GM19240 (cell line): Measurements from ENCODE around the gene FUT9.
"Not testable (repeated sequence)": the region's sequence is repeated elsewhere in the genome, so short reads cannot be mapped to it uniquely, and the experiment has no call there.

Experiments
- DNase-seq: peaks from one replicate; pipeline ENCODE4 v3.0.0; 2011; ENCODE audit warnings: low spot score; ENCODE audit not compliant: insufficient read length

Gene FUT9

GRCh38 chr6:96184798-96185197 lies 169.0 kb downstream of the FUT9 start:
- DNase-seq, result no peak

- DNase-seq, result no peak
Observed at GRCh38 chr6:96186094-96186493, 170.3 kb downstream of the FUT9 start.

- DNase-seq, result no peak
Observed at GRCh38 chr6:96186516-96187195, 170.9 kb downstream of the FUT9 start.

- DNase-seq, result no peak
Observed at GRCh38 chr6:96194675-96195074, 178.9 kb downstream of the FUT9 start.

- DNase-seq, result no peak
Observed at GRCh38 chr6:96195272-96195671, 179.5 kb downstream of the FUT9 start.

- no peak for DNase-seq
Observed at GRCh38 chr6:96196633-96197032, 180.9 kb downstream of the FUT9 start.

GRCh38 chr6:96197241-96197640 lies 181.5 kb downstream of the FUT9 start:
- no peak for DNase-seq

GRCh38 chr6:96202571-96202970 lies 186.8 kb downstream of the FUT9 start:
- DNase-seq, result no peak

GRCh38 chr6:96211341-96211740 lies 195.6 kb downstream of the FUT9 start:
- DNase-seq, result no peak

- no peak for DNase-seq
Observed at GRCh38 chr6:96212066-96212465, 196.3 kb downstream of the FUT9 start.

GRCh38 chr6:96213784-96214183 lies 198.0 kb downstream of the FUT9 start:
- DNase-seq, result no peak

- DNase-seq, result no peak
Observed at GRCh38 chr6:96223695-96224094, 207.9 kb downstream of the FUT9 start.

GRCh38 chr6:96227135-96227534 lies 211.4 kb downstream of the FUT9 start:
- no peak for DNase-seq

- no peak for DNase-seq
Observed at GRCh38 chr6:96234444-96234843, 218.7 kb downstream of the FUT9 start.

- DNase-seq, result no peak
Observed at GRCh38 chr6:96235927-96236326, 220.2 kb downstream of the FUT9 start.

GRCh38 chr6:96236471-96236870 lies 220.7 kb downstream of the FUT9 start:
- DNase-seq, result no peak

- DNase-seq, result no peak
Observed at GRCh38 chr6:96237638-96238347, 222.0 kb downstream of the FUT9 start.

GRCh38 chr6:96246563-96246962 lies 230.8 kb downstream of the FUT9 start:
- DNase-seq, result no peak

- no peak for DNase-seq
Observed at GRCh38 chr6:96249755-96250154, 234.0 kb downstream of the FUT9 start.

- no peak for DNase-seq
Observed at GRCh38 chr6:96257751-96258150, 242.0 kb downstream of the FUT9 start.

GRCh38 chr6:96260787-96261430 lies 245.1 kb downstream of the FUT9 start:
- DNase-seq, result not testable (repeated sequence)
